GM21576 (cell line): ENCODE data around the gene NHSL1.
"Not testable (repeated sequence)": the region's sequence is repeated elsewhere in the genome, so short reads cannot be mapped to it uniquely, and the experiment has no call there.

Source experiments
- ATAC-seq: cut with Tn5 transposase; IDR thresholded peaks from one replicate; pipeline ENCODE4 v1.9.1; 2021; ENCODE audit warnings: mild to moderate bottlenecking, moderate library complexity; ENCODE audit not compliant: unreplicated experiment

NHSL1 gene

DNA sequence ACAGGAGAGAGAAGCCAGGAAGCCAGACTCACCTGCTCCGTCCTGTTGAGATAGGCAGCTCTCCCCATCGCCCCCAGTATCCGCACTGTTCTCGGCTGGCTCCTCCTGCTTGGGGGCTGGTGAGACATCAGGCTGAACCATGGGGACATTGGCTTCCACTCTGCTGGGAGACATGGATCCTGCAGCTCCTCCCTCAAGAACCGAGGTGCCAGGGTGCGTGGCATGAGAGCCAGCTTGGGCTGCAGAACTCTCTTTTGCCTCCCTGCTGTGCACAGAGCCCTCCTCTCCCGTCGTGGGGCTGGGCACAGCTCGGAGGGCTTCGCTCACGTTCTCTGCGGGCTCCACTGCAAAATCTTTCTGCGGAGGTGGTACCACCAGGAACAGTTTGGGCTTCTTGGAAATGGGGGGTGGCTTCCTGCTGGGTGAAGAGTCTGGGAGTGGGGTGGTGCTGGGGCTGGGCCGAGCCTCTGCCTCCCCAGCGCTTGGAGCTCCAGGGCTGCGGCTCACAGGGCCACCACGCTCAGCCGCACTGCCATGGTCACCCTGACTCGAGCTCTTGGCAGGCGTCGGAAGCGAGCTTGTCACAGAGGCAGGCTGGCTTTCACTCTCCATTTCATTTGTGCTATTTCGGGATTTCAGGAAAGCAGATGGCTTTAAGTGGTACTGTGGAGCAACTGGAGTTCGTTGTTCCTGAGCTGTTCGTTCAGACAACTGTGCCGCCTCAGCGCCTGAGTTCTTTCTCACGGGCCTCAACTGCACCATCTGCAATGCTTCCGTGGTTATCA is 68.7 kb downstream of the NHSL1 start:
- ATAC-seq = no peak

DNA sequence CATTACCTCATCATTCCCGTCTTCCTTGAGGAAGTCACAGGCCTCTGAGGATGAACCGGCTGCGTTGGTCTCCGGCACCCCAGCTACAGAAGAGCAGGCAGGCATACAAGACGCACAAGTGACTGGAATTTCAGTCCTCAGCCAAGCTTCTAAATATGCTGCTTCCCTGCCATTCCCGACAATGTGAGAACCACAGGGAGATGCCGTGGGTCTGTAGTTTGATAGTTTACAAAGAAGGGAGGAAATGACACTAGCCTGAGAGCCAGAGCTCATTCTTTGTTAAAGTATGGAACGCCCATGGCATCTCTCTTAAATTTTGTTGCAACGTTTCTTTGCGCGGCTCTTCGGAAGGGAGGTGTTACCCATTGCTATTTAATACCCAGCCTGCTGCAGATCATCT is 69.5 kb downstream of the NHSL1 start:
- ATAC-seq = no peak

DNA sequence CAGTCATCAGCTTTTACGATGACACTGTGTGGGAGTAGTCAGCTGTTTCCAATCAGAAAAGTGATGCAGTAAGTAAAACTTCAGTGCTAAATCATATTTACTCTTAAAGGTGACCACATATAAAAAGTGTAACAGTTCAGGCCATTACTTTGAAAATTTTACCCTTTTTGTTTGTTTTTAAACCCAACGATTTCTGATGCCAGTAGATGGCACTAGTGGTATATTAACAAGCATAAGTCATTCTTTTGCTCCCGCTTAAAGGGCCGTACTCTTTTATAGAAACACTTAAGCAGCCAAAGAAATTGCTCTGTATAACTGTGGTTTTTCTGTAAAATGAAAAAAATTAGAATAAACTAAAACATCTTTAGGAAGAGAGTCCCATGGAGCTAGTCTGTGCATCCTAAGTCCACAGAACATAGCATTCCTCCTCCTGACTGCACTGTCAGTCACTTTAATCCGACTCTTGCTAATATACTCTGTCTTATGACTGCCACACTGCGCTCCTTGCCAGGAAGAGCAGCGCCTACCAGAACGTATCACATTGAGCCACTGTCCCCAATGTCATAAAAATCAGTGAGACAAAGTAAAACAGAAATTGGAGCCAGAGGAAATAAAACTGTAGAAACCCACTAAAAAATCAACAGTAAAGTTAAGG is 70.2 kb downstream of the NHSL1 start:
- ATAC-seq = no peak

DNA sequence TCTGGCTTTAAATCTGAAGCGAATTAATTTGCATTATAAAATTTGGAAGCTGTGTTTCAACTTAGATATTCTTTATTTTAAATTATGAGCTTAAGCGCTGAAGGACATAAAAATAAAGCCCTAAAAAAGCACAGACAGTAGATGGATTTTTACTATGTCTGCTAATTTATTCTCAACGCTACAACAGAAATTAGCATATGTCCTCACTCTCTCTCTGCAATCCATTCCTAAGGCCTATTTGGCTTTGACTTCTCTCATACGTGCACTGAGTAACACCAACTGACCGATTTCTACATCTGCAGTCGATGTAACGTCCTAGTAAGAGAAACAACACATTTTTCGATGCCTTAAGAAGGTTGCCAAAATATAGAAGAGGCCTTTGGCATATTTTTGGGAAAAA is 71.6 kb downstream of the NHSL1 start:
- ATAC-seq = no peak

DNA sequence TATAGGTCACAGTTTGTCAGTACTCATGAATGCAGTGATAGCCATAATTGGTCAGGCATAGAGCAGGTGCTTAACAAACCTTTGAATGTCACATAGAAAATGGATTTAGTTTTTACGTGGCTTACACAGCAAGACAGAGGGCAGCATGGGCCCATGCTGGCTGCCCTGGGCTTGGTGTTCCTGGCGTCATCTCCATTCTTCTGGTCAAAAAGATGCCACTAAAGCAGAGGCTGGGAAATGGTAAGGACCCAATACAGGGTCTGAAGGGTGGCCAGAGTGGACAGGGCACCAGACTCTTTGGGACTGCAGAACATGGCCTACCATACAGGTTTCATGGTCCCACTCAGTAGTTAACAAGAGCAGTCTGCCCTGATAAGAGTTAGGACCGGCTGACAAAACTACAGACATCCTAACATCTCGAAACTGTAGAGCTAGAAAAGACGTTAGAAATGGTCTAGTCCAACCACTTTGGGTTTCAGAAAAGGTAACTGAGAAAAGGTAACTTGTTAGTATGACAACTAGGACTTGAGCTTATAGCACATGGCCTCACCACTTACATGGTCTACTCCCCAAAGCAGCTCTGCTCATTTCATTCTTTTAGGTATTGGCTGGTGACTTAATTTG is 72.7 kb downstream of the NHSL1 start:
- no peak for ATAC-seq

DNA sequence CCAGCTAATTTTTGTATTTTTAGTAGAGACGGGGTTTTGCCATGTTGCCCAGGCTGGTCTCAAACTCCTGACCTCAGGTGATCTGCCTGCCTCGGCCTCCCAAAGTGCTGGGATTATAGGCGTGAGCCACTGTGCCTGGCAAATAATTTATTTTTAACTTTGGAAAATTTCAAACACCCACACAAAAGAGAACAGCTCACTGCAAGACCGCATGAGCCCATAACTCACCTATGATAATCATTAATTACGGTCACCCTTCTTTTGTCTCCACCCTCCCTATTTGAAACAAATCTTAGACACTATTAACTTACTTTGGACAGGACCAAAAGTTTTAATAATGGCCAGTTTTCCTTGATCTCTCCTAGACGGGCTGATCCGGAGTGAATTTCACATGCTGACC is 74.0 kb downstream of the NHSL1 start:
- ATAC-seq = not testable (repeated sequence)

DNA sequence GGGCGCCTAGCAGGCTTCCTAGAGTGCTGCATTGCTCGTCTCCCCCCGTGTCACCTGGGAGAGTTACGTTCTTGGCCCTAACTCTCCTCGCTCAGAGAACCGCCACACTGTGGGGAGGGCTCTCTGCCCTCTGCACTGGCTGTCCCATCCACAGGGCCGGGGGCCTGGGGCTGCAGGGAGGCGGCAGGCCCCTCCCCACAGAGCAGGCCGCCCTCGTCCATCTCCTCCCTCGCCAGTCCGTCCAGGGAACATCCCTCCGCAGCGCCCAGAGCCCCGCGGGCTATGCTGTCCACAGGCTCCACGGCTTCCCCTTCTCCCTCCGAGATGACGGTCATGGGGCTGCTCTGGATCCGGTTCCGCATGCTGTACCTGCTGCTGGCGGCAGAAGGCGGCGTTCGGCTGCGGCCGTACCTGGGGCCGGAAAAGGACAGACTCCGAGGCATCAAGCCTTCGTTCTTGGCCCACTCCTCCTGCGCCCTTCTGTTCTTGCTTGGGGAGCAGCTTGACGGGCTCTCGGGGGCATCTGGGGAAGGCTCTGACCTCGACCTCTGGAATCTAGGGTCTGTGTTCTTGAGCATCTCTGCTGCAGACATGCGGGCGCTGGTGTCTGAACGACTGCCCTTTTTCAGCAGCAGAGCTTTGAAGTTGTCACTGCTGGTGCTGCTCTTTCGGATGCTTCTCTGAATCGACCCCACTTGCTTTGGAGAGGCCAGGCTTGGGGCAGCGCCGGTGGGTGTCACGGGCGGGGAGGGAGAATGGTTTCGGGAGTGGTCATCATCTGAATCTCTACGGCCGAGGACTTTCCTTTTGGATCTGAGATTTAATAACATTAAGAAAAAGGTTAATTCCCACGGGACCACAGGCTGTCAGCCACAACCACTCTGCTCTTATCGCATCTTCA is 75.0 kb downstream of the NHSL1 start:
- no peak for ATAC-seq

DNA sequence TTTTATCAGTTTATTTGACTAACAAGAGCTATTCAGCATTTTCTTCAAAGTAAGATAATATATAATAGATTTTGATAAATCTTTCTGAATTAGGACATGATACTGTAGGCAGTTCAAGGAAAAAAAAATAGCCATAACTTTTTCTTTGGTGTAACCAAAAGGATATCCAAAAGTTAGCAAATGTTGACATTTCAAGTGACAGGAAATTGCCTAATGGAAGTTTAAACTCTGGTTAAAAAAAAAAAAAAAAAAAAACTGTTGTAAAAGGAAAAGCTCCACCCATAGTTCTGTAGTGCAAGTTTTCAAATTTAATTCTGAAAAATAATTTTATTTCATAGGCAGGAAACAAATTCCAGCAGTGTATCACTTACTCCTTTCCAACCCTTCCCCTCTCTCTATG is 76.4 kb downstream of the NHSL1 start:
- no peak for ATAC-seq

DNA sequence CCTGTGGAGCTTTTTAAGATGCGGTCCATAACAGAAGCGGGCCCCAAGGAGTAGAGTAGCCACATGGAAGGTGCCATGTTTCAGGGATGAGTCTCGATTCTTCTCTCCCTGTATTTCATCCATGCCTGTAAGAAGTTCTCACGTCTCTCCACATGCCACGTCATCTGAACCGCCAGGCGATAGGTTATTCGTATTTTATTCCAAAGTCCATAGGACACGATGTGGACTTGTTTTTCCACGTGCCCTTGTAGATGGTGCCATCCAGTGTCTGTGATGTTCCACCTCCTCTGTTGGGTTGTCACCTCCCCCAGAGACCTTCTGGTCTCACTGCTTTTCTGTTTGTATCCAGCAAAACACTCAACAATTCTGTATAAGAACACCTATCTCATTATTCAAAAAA is 77.7 kb downstream of the NHSL1 start:
- ATAC-seq = no peak

DNA sequence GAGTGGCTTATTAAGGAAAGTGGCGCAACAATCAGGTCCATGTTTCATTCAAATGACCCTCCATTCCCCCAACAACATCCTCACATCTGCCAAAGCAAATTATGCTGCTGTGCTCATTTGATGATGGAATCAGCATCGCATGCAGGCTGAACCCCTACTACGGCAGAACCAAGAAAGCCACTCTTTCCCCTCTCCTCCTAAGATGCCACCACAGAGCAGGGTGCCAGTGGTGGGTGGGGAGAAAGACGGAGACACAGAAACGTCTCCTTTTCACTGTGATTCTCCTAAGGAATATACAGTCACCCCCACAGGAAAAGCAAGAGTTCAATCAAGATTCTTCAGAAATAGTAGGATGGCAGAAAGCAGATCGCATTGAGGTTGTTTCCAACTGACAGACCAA is 78.2 kb downstream of the NHSL1 start:
- ATAC-seq = no peak

DNA sequence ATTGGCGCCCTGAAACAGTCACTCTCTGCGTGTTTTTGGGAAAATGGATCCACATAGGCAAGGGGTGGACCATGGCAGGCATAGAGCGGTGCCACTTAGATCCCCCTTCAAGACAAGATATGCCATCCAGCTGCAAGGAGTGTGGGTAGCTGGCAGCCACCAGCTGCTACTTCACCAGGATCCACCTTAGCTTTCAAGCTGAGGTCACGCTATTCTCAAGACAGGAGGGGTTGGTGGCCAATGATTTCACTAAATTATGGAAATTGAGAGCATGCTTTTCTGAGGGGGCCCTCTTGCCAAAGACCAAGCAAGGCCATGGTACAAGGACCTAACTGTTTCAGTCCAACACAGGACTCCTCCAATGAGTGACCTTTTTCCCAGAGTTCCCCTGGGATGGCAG is 78.9 kb downstream of the NHSL1 start:
- ATAC-seq = no peak

DNA sequence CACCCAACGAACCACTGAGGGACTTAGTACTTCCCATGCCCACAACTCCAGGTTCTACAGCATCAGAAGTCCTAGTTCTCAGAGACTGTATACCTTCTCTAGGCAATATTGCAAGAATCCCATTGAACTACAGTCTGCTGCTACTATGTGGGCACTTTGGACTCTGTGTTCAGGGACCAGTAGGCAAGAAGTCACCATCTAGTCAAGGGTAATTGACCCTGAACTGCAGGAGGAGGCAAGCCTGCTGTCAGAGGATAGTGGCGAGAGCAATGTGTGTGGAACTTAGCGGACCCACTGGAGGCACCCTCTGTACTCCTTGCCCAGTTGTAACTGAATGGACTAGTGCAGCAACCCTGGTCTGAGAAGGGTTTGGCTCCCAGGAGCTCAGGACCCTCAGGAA is 79.5 kb downstream of the NHSL1 start:
- ATAC-seq = no peak

DNA sequence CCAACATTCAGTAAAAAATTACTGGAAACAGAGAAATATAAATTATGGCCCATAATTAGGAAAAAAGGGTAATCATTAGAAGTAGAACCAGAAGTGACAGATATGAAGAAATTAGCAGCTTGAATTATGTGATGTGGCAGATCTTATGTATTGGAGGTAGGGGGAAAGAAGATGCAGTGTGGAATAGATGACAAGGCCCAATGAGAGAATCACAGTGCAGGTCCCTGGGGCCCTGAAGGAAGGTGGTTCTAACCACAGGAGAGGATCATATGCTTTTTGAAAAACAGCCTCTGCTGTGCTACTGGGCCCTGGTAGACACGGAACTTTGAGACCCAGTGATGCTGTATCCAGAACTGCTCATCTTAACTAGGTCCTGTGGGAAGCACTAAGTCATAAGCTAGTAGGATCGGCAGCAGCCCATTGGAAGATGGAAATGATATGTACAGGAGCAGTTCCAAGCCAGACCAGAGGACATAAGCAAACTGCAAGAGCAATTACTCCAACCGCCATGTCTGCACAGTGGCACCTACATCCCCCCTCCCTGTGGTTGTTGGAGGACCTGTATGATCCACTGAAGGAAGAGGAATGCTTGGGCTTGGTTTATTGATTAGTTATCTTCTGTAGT is 81.1 kb downstream of the NHSL1 start:
- no peak for ATAC-seq

DNA sequence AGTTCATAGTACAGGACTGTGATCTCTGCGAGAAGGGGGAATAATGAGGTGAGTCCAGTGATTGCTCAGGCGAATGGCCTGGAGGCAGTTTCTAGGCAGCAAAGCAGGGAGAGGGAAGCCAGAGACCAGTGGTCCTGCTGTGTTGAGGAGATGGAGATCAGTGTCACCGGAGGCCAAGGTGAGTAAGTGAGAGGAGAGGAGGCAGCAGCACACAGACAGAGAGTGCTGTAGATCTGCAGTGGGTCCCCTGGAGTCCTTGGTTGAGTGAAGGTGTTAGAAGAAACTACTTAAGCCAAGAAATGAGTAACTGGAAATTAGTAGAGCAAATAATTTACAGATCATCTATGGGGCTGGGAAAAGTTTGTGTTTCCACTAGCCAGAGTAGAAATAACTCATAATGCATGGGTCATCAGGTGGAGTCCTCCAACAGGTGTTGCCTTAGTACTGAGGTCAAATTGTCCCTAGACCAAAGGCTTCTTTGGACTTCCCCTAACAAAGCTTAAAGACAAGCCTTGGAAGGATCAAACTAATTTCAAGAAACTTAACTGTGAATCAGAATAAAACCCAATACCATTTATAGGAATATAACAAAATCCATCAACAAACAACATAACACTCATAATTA is 81.7 kb downstream of the NHSL1 start:
- ATAC-seq = no peak

DNA sequence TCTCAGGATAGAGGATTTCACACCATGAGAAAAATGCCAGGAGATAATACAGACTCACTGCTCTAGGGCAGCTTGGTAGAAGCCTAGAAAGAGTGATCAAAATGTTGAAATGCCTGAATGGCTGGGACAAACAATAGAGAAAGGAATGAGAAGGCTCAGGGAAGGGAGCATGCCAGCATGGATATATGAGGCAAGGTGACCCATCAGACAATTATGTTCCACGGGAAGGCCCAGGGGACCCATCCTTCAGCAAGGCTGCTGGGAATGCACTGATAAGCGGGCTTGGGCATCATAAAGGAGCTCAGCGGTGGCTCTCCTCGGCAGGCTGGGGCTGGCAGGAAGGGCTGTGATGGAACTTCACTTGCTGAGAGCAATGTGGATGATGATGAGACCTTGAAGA is 83.1 kb downstream of the NHSL1 start:
- ATAC-seq = no peak

DNA sequence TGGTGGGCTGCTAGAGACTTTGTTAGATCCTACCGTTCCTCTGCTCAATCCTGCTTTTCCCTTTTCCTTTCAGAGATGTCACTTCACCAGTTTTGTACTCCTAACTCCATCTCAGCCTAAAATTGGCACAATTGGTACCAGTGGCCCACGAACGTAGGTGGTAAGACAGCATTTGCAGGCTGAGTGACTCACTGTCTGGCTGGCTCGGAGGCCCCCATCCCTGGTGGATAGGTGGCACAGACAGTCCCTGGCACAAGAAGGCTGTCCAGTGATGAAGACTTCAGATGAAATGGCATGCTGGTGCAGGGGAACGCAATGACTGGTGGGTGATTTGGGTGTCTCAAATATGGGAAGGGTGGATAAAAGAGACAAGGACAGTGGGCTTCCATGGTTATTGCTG is 84.2 kb downstream of the NHSL1 start:
- no peak for ATAC-seq

DNA sequence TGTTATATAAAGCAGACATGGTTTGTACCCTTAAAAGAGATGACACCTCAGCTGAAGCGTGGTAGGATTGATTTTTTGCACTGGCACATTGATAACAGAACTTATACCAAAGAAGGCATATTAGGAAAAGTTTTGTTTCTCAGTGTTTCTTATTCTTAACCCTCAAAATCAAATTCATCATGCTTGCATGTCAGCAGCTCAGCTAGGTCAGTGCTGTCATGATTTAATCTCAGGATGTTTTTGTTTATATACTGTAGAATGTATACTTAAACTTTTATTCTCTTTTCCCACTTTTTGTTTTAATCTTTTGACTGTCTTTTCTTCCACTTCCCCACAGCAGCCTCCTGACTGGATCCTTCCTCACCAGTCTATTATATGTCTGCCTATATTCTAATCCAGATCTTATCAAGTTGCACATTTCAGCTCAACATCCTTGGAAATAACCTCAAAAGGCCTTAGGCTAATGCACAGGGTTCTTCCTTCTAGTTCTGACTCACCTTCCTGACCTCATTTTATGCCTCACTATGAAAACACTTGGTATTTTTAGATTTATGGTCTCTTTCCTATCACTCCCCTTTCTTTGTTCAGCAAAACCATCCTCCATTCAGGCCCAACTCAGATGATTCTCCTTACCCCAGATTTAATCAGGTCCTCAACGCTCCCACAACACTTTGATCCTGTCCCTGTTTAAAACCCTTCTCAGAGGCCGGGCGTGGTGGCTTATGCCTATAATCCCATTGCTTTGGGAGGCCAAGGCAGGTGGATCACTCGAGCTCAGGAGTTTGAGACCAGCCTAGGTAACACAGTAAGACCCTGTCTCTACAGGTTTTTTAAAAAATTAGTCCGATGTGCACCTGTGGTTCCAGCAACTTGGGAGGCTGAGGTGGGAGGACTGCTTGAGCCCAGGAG is 88.1 kb downstream of the NHSL1 start:
- peak; percentile 74 for ATAC-seq

DNA sequence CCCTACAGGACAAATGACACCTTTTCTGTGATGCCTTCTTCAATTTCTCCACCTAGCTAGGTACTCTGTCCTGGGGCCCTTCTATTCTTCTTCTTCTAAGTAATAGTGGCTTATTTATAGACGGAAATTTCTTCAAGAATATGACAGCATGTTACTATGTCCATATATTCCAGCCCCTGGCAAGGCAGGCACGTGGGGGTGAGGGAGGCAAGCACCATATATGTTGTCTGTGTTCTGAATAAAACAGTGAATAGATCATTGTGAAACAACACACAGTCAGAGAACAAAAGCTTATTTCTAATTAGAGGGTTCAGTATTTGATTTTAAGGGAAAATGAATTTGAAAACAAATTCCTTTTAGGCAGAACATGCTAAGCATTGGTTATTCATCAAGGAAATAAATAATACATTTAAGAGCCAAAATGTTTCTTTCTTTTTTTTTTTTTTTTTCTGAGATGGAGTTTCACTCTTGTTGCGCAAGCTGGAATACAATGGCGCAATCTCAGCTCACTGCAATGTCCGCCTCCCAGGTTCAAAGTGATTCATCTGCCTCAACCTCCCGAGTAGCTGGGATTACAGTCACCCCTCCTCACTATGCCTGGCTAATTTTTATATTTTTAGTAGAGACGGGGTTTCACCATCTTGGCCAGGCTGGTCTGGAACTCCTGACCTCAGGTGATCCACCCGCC is 89.1 kb downstream of the NHSL1 start:
- ATAC-seq = no peak

DNA sequence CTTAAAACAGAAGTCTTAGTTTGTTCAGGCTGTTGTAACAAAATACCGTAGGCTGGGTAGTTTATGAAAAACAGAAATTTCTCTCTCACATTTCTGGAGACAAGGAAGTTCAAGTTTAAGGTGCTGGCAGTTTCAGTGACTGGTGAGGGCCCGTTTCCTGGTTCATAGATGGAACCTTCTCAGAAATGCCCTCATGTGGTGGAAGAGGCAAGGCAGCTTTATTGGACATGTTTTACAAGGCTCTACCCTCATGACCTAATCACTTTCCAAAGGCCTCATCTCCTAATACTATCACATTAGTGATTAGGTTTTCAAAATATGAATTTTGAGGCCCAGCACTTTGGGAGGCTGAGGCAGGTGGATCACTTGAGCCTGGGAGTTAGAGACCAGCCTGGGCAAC is 92.9 kb downstream of the NHSL1 start:
- ATAC-seq = no peak
